ENCODE measurements around the gene NFIA.

The NFIA gene

GRCh38 chr1:61334718-61335589, 252.6 kb downstream of the NFIA start:
- Histone ChIP-seq H3K79me2 (ENCODE audit: insufficient read depth, low read length) (no peaks in the 10 kb centered on the region), H3F3A (ENCODE audit: low read depth) (no peaks in the 10 kb centered on the region), H4K20me1 (ENCODE audit: insufficient read depth, low read length, poor library complexity, severe bottlenecking) (no peaks in the 10 kb centered on the region), H3K9me2 (replicated peaks; ENCODE audit: low read depth, low read length) (no peaks in the 10 kb centered on the region), H3K9me3 (ENCODE audit: insufficient read depth, low read depth, low read length) (no peaks in the 10 kb centered on the region), H3K27me3 (ENCODE audit: insufficient read depth, low read length, poor library complexity, severe bottlenecking) (no peaks in the 10 kb centered on the region), H3K4me3 (ENCODE audit: low read length, poor library complexity, severe bottlenecking) (no peak overlapping the region), H2AFZ (ENCODE audit: low read length) (no peak overlapping the region), H3K36me3 (ENCODE audit: insufficient read depth, low read length) (no peaks in the 10 kb centered on the region), H3K9ac (ENCODE audit: low read depth, low read length, poor library complexity, severe bottlenecking) (no peak overlapping the region), H3K4me1 (ENCODE audit: insufficient read depth, low read length, poor library complexity, severe bottlenecking) (no peaks in the 10 kb centered on the region), H3K4me2 (ENCODE audit: low read depth, low read length, poor library complexity, severe bottlenecking) (no peak overlapping the region)
- TF ChIP-seq EZH2phosphoT487 (IDR thresholded peaks at IDR 0.05; ENCODE audit: borderline replicate concordance) = no peak
- no peak for TF ChIP-seq CTCF (conservative IDR thresholded peaks at IDR 0.05; ENCODE audit: low read length)

- Histone ChIP-seq H3K4me1 (ENCODE audit: insufficient read depth, low read length, poor library complexity, severe bottlenecking) (no peaks in the 10 kb centered on the region), H3K4me2 (ENCODE audit: low read depth, low read length, poor library complexity, severe bottlenecking) (no peak overlapping the region), H3K27me3 (ENCODE audit: insufficient read depth, low read length, poor library complexity, severe bottlenecking) (no peaks in the 10 kb centered on the region), H3K79me2 (ENCODE audit: insufficient read depth, low read length) (no peaks in the 10 kb centered on the region), H3F3A (ENCODE audit: low read depth) (no peaks in the 10 kb centered on the region), H3K9ac (ENCODE audit: low read depth, low read length, poor library complexity, severe bottlenecking) (no peak overlapping the region), H3K4me3 (ENCODE audit: low read length, poor library complexity, severe bottlenecking) (no peak overlapping the region), H3K9me2 (replicated peaks; ENCODE audit: low read depth, low read length) (no peaks in the 10 kb centered on the region), H3K9me3 (ENCODE audit: insufficient read depth, low read depth, low read length) (no peaks in the 10 kb centered on the region), H2AFZ (ENCODE audit: low read length) (0 out of 2 replicates have a peak overlapping the region, but pooled peaks have one; percentile 11), H4K20me1 (ENCODE audit: insufficient read depth, low read length, poor library complexity, severe bottlenecking) (no peaks in the 10 kb centered on the region), H3K36me3 (ENCODE audit: insufficient read depth, low read length) (no peaks in the 10 kb centered on the region)
- TF ChIP-seq EZH2phosphoT487 (IDR thresholded peaks at IDR 0.05; ENCODE audit: borderline replicate concordance) (no peak), CTCF (conservative IDR thresholded peaks at IDR 0.05; ENCODE audit: low read length) (peak; percentile 35; the same call in 1 of the 2 replicates)
Measured at GRCh38 chr1:61337037-61337436, 254.7 kb downstream of the NFIA start.

- TF ChIP-seq CTCF (conservative IDR thresholded peaks at IDR 0.05; ENCODE audit: low read length) (no peak), EZH2phosphoT487 (IDR thresholded peaks at IDR 0.05; ENCODE audit: borderline replicate concordance) (no peak)
- Histone ChIP-seq H3K4me1 (ENCODE audit: insufficient read depth, low read length, poor library complexity, severe bottlenecking) (no peaks in the 10 kb centered on the region), H3K9me2 (replicated peaks; ENCODE audit: low read depth, low read length) (no peaks in the 10 kb centered on the region), H3K36me3 (ENCODE audit: insufficient read depth, low read length) (no peaks in the 10 kb centered on the region), H3F3A (ENCODE audit: low read depth) (no peaks in the 10 kb centered on the region), H3K79me2 (ENCODE audit: insufficient read depth, low read length) (no peaks in the 10 kb centered on the region), H2AFZ (ENCODE audit: low read length) (0 out of 2 replicates have a peak overlapping the region, but pooled peaks have one; percentile 11), H4K20me1 (ENCODE audit: insufficient read depth, low read length, poor library complexity, severe bottlenecking) (no peaks in the 10 kb centered on the region), H3K9ac (ENCODE audit: low read depth, low read length, poor library complexity, severe bottlenecking) (no peak overlapping the region), H3K4me2 (ENCODE audit: low read depth, low read length, poor library complexity, severe bottlenecking) (no peak overlapping the region), H3K4me3 (ENCODE audit: low read length, poor library complexity, severe bottlenecking) (no peak overlapping the region), H3K9me3 (ENCODE audit: insufficient read depth, low read depth, low read length) (no peaks in the 10 kb centered on the region), H3K27me3 (ENCODE audit: insufficient read depth, low read length, poor library complexity, severe bottlenecking) (no peaks in the 10 kb centered on the region)
Measured at GRCh38 chr1:61337441-61337951, 255.1 kb downstream of the NFIA start.

Measured in Loucy (cell line).